K562 (cell line): ENCODE data around the gene BMI1. TPM values are rescaled to one million over a fixed set of nuclear protein-coding genes. Genes with fewer than 3 reads are reported as not detected.

ENCODE experiments used
- ATF1 ChIP-seq, 2 experiments: fragments of 450-650 bp in 1 of 2; IDR thresholded peaks; 2 replicates each; pipeline ENCODE4 v1.6.1; 2016; ENCODE audit warnings: missing compliant biosample characterization in 1 of 2, missing genetic modification characterization in 1 of 2
- FOXA1 ChIP-seq: fragments of 450-650 bp; IDR thresholded peaks from 2 replicates; pipeline ENCODE4 v1.6.1; 2016; ENCODE audit warnings: mild to moderate bottlenecking, borderline replicate concordance
- HIVEP1 ChIP-seq: fragments of 250-450 bp; sonication (Bioruptor Pico); IDR thresholded peaks from 2 replicates; pipeline ENCODE4 v1.4.0; 2020; ENCODE audit warnings: mild to moderate bottlenecking
- NCOA4 ChIP-seq: fragments of 450-650 bp; IDR thresholded peaks from 2 replicates; pipeline ENCODE4 v1.6.1; 2018; ENCODE audit warnings: mild to moderate bottlenecking; ENCODE audit not compliant: partially characterized antibody
- SAP30 ChIP-seq: fragments of 200-600 bp; sonication (generic); IDR thresholded peaks from 2 replicates; pipeline ENCODE4 v1.6.1; 2012; ENCODE audit warnings: borderline replicate concordance, low read depth, mild to moderate bottlenecking, moderate library complexity, low read length, control low read depth, inconsistent platforms; ENCODE audit not compliant: insufficient read depth, poor library complexity, severe bottlenecking
- SETDB1 ChIP-seq: IDR thresholded peaks from one replicate; pipeline ENCODE4 v1.6.1; 2012; ENCODE audit warnings: low read length, control low read depth, inconsistent platforms
- SMAD1 ChIP-seq: fragments of 150-350 bp; IDR thresholded peaks from 2 replicates; pipeline ENCODE4 v1.6.1; 2014; ENCODE audit warnings: low read length, low read depth; ENCODE audit not compliant: partially characterized antibody
- SNIP1 ChIP-seq: fragments of 450-650 bp; IDR thresholded peaks from 2 replicates; pipeline ENCODE4 v1.7.1; 2017; ENCODE audit warnings: low read depth, mild to moderate bottlenecking
- TEAD4 ChIP-seq, 2 experiments: sonication (generic) in 1 of 2; formaldehyde crosslinking in 1 of 2; IDR thresholded peaks; 2 replicates each; pipeline versions ENCODE4 v1.6.1 to v1.8.0; 2012 to 2022; ENCODE audit warnings: borderline replicate concordance in 1 of 2, inconsistent platforms in 1 of 2, low read length in 1 of 2, mild to moderate bottlenecking in 1 of 2, missing genetic modification reagents in 1 of 2
- TOE1 ChIP-seq, 2 experiments: fragments of 450-650 bp in 1 of 2; sonication (generic) in 1 of 2; formaldehyde crosslinking in 1 of 2; IDR thresholded peaks; 2 replicates each; pipeline versions ENCODE4 v1.7.1 to v1.8.0; 2016 to 2022; ENCODE audit warnings: borderline replicate concordance in 2 of 2, mild to moderate bottlenecking in 2 of 2, antibody characterized with exemption in 1 of 2, inconsistent platforms in 1 of 2, low read depth in 1 of 2, missing genetic modification reagents in 1 of 2, moderate library complexity in 1 of 2
- ZC3H8 ChIP-seq: fragments of 450-650 bp; IDR thresholded peaks from 2 replicates; pipeline ENCODE4 v1.6.1; 2017
- ZKSCAN3 ChIP-seq: fragments of 250-450 bp; sonication (Bioruptor Pico); IDR thresholded peaks from 2 replicates; pipeline ENCODE4 v1.4.0; 2020
- ZNF174 ChIP-seq: fragments of 250-450 bp; sonication (Bioruptor Pico); IDR thresholded peaks from 2 replicates; pipeline ENCODE4 v1.4.0; 2020; ENCODE audit warnings: mild to moderate bottlenecking
- ZNF175 ChIP-seq: fragments of 200-800 bp; sonication (Bioruptor generic); IDR thresholded peaks from 2 replicates; pipeline ENCODE4 v1.6.1; 2016; ENCODE audit warnings: low read depth, mild to moderate bottlenecking, missing genetic modification characterization, missing compliant biosample characterization
- polyA plus RNA-seq, 8 experiments: library from polyadenylated mRNA; depleted of rRNA in 4 of 8; stranded (reverse) in 5 of 8; unstranded in 3 of 8; fragments of >200 nt; fragmentation: Nextera tagmentation in 2 of 8; fragmentation: Illumina TruSeq in 1 of 8; extraction: Ambion mirVana in 2 of 8; extraction: Trizol in 1 of 8; gene quantifications; 2 replicates each; pipeline versions ENCODE4 v1.2.1 to v1.2.3, GENCODE V29; 2011 to 2014; ENCODE audit warnings: inconsistent platforms in 1 of 8, missing spikeins in 1 of 8
- total RNA-seq, 7 experiments: library from RNA; depleted of rRNA in 6 of 7; stranded (reverse); fragments of >200 nt in 6 of 7; fragmentation: Illumina TruSeq in 2 of 7; extraction: Trizol in 2 of 7; gene quantifications; 2 replicates each; pipeline versions ENCODE4 v1.2.1 to v1.2.3, GENCODE V29; 2011 to 2021; ENCODE audit warnings: low replicate concordance in 1 of 7
- TF ChIP-seq, protein P1 (sequence below): sonication (generic); formaldehyde crosslinking; IDR thresholded peaks from 2 replicates; pipeline ENCODE4 v1.8.1; 2022; ENCODE audit warnings: missing genetic modification reagents
- TF ChIP-seq, protein P2 (sequence below): sonication (generic); formaldehyde crosslinking; IDR thresholded peaks from 2 replicates; pipeline ENCODE4 v1.8.1; 2022; ENCODE audit warnings: missing genetic modification reagents
- TF ChIP-seq, protein P3 (sequence below): fragments of 450-650 bp; formaldehyde crosslinking; IDR thresholded peaks from 2 replicates; pipeline ENCODE4 v1.4.0; 2022; ENCODE audit warnings: mild to moderate bottlenecking, moderate library complexity
- TF ChIP-seq, protein P4 (sequence below): fragments of 450-650 bp; formaldehyde crosslinking; IDR thresholded peaks from 2 replicates; pipeline ENCODE4 v1.4.0; 2022; ENCODE audit warnings: missing genetic modification characterization
- TF ChIP-seq, protein P5 (sequence below): sonication (generic); formaldehyde crosslinking; IDR thresholded peaks from 2 replicates; pipeline ENCODE4 v1.8.0; 2022; ENCODE audit warnings: mild to moderate bottlenecking, missing genetic modification reagents

BMI1 gene
- total and polyA plus RNA-seq, 9 of the 15 experiments (the other 6 are each of a cell fraction or from before 2014, with no cell fraction given) = 21.4 to 103 (median 70.8) TPM

DNA sequence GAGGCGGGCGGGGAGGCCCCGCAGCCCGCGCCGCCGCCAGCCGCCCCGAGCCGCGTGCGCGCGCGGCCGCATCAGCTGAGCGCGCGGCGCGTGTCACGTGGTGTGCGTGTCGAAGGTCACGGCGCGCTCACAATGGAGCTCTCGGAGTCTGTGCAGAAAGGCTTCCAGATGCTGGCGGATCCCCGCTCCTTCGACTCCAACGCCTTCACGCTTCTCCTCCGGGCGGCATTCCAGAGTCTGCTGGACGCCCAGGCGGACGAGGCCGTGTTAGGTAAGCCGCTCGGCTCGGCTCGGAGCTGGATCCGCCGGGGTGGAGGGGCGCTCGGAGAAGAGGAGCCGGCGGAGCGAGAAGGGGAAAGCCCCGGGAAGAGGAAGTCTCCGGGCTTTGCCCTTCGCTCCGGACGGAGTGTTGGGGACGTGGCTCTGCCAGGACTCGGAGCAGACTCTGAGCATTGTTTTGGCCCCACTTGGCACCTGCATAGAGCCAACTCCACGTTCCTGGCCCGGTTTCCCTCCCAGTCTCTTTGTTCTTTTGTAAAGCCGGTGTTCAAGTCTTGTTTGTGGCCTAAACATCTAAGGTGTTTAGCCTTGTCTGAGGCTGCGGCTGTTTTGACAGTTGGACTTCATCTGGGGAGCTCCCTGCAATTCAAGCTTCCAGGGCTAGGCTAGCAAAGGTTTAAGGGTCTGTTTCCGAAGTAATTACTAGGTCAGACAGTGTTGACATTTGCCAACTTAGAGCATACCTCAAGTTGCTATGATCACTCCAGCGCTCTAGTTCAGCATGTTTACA, 4.4 kb upstream of the BMI1 start, which contains the start of gene COMMD3 (continued):
- TF ChIP-seq, protein P1, sequence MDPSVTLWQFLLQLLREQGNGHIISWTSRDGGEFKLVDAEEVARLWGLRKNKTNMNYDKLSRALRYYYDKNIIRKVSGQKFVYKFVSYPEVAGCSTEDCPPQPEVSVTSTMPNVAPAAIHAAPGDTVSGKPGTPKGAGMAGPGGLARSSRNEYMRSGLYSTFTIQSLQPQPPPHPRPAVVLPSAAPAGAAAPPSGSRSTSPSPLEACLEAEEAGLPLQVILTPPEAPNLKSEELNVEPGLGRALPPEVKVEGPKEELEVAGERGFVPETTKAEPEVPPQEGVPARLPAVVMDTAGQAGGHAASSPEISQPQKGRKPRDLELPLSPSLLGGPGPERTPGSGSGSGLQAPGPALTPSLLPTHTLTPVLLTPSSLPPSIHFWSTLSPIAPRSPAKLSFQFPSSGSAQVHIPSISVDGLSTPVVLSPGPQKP (CRISPR knock-in tag) = no peak
- TF ChIP-seq, protein P2, sequence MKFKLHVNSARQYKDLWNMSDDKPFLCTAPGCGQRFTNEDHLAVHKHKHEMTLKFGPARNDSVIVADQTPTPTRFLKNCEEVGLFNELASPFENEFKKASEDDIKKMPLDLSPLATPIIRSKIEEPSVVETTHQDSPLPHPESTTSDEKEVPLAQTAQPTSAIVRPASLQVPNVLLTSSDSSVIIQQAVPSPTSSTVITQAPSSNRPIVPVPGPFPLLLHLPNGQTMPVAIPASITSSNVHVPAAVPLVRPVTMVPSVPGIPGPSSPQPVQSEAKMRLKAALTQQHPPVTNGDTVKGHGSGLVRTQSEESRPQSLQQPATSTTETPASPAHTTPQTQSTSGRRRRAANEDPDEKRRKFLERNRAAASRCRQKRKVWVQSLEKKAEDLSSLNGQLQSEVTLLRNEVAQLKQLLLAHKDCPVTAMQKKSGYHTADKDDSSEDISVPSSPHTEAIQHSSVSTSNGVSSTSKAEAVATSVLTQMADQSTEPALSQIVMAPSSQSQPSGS (CRISPR knock-in tag) = no peak
- TF ChIP-seq TOE1 (IDR thresholded peaks at IDR 0.05; ENCODE audit: borderline replicate concordance) = peak; percentile 96
- no peak for TF ChIP-seq TOE1 (CRISPR knock-in tag; IDR thresholded peaks at IDR 0.05; ENCODE audit: borderline replicate concordance, low read depth)
- no peak for TF ChIP-seq HIVEP1 (CRISPR knock-in tag)
- TF ChIP-seq ZNF174 = no peak
- no peak for TF ChIP-seq SETDB1
- no peak for TF ChIP-seq ZC3H8
- peak; percentile 24 for TF ChIP-seq SMAD1
- no peak for TF ChIP-seq SAP30
- TF ChIP-seq TEAD4 (IDR thresholded peaks at IDR 0.05; ENCODE audit: low read length) = peak; percentile 6; the same call in 1 of the 2 replicates
- TF ChIP-seq TEAD4 (CRISPR knock-in tag; IDR thresholded peaks at IDR 0.05; ENCODE audit: borderline replicate concordance) = no peak
- no peak for TF ChIP-seq ATF1 (CRISPR knock-in tag; IDR thresholded peaks at IDR 0.05)
- peak; percentile 38; the same call in 1 of the 2 replicates for TF ChIP-seq ATF1 (tag; IDR thresholded peaks at IDR 0.05)
- no peak for TF ChIP-seq ZKSCAN3 (CRISPR knock-in tag)
- TF ChIP-seq, protein P3, sequence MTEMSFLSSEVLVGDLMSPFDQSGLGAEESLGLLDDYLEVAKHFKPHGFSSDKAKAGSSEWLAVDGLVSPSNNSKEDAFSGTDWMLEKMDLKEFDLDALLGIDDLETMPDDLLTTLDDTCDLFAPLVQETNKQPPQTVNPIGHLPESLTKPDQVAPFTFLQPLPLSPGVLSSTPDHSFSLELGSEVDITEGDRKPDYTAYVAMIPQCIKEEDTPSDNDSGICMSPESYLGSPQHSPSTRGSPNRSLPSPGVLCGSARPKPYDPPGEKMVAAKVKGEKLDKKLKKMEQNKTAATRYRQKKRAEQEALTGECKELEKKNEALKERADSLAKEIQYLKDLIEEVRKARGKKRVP (CRISPR knock-in tag) = no peak
- TF ChIP-seq NCOA4 = no peak
- no peak for TF ChIP-seq FOXA1
- TF ChIP-seq SNIP1 = no peak
- peak; percentile 73; the same call in 1 of the 2 replicates for TF ChIP-seq ZNF175
- TF ChIP-seq, protein P4, sequence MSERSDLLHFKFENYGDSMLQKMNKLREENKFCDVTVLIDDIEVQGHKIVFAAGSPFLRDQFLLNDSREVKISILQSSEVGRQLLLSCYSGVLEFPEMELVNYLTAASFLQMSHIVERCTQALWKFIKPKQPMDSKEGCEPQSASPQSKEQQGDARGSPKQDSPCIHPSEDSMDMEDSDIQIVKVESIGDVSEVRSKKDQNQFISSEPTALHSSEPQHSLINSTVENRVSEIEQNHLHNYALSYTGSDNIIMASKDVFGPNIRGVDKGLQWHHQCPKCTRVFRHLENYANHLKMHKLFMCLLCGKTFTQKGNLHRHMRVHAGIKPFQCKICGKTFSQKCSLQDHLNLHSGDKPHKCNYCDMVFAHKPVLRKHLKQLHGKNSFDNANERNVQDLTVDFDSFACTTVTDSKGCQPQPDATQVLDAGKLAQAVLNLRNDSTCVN (CRISPR knock-in tag) = no peak
- TF ChIP-seq, protein P5, sequence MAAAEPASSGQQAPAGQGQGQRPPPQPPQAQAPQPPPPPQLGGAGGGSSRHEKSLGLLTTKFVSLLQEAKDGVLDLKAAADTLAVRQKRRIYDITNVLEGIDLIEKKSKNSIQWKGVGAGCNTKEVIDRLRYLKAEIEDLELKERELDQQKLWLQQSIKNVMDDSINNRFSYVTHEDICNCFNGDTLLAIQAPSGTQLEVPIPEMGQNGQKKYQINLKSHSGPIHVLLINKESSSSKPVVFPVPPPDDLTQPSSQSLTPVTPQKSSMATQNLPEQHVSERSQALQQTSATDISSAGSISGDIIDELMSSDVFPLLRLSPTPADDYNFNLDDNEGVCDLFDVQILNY (CRISPR knock-in tag) = no peak
